Activated naive CD8-positive, alpha-beta T cell treated with anti-CD3 and anti-CD28 coated beads for 36 hours (primary cell): Measurements from ENCODE around the gene FLYWCH2. TPM values are rescaled to one million over a fixed set of nuclear protein-coding genes. Genes with fewer than 3 reads are reported as not detected.
"Not testable (repeated sequence)": the region's sequence is repeated elsewhere in the genome, so short reads cannot be mapped to it uniquely, and the experiment has no call there.

Experiments
- DNase-seq: peaks from one replicate; pipeline ENCODE4 v3.0.0; 2021
- H3K27ac Mint-ChIP-seq: one replicate; pipeline ENCODE4 v1.8.0; 2022; ENCODE audit warnings: mild to moderate bottlenecking, moderate library complexity, mixed read lengths
- H3K27me3 Mint-ChIP-seq: one replicate; pipeline ENCODE4 v1.8.0; 2022; ENCODE audit warnings: mild to moderate bottlenecking, mixed read lengths
- H3K36me3 Mint-ChIP-seq: one replicate; pipeline ENCODE4 v1.8.0; 2021; ENCODE audit warnings: mild to moderate bottlenecking, mixed read lengths
- H3K4me1 Mint-ChIP-seq: one replicate; pipeline ENCODE4 v1.8.0; 2021; ENCODE audit warnings: mixed read lengths
- H3K4me3 Mint-ChIP-seq: one replicate; pipeline ENCODE4 v1.8.0; 2022; ENCODE audit warnings: mild to moderate bottlenecking, moderate library complexity, mixed read lengths
- H3K9me3 Mint-ChIP-seq: one replicate; pipeline ENCODE4 v1.8.0; 2022; ENCODE audit warnings: mixed read lengths
- total RNA-seq, 2 experiments: library from RNA; stranded (reverse); gene quantifications; one replicate each; pipeline ENCODE4 v1.2.3, GENCODE V29; 2021

The FLYWCH2 gene
- total RNA-seq, 2 experiments from 2014 or later, result 18.0 to 18.3 TPM

GRCh38 chr16:2928796-2929195, 45.8 kb downstream of the FLYWCH2 start:
- Mint-ChIP-seq H3K27me3 (no peaks in the 10 kb centered on the region), H3K36me3 (no peaks in the 10 kb centered on the region), H3K4me3 (no peak overlapping the region), H3K9me3 (no peaks in the 10 kb centered on the region), H3K27ac (no peak overlapping the region), H3K4me1 (peaks cover 4% of the 10 kb centered on the region)
- no peak for DNase-seq

- H3K27ac Mint-ChIP-seq, result no peak overlapping the region
- H3K27me3 Mint-ChIP-seq, result no peaks in the 10 kb centered on the region
- H3K36me3 Mint-ChIP-seq, result peaks cover 2% of the 10 kb centered on the region
- DNase-seq, result no peak
- H3K4me1 Mint-ChIP-seq, result peaks cover 4% of the 10 kb centered on the region
- no peaks in the 10 kb centered on the region for H3K9me3 Mint-ChIP-seq
- no peak overlapping the region for H3K4me3 Mint-ChIP-seq
These were observed 46.7 kb downstream of the FLYWCH2 start for GRCh38 chr16:2929693-2930092.

GRCh38 chr16:2930236-2930635, 47.2 kb downstream of the FLYWCH2 start:
- DNase-seq, result no peak
- H3K27ac Mint-ChIP-seq, result no peak overlapping the region
- peaks cover 3% of the 10 kb centered on the region for H3K36me3 Mint-ChIP-seq
- no peaks in the 10 kb centered on the region for H3K27me3 Mint-ChIP-seq
- peaks cover 4% of the 10 kb centered on the region for H3K4me1 Mint-ChIP-seq
- no peaks in the 10 kb centered on the region for H3K9me3 Mint-ChIP-seq
- no peak overlapping the region for H3K4me3 Mint-ChIP-seq

- not testable (repeated sequence) for H3K4me3 Mint-ChIP-seq, H3K4me1 Mint-ChIP-seq, H3K9me3 Mint-ChIP-seq, DNase-seq, H3K36me3 Mint-ChIP-seq, H3K27ac Mint-ChIP-seq, H3K27me3 Mint-ChIP-seq
These were observed 48.4 kb downstream of the FLYWCH2 start for GRCh38 chr16:2931231-2931914.

- no peaks in the 10 kb centered on the region for H3K4me1 Mint-ChIP-seq
- peaks cover 6% of the 10 kb centered on the region for H3K36me3 Mint-ChIP-seq
- H3K4me3 Mint-ChIP-seq, result no peak overlapping the region
- DNase-seq, result no peak
- H3K27ac Mint-ChIP-seq, result no peak overlapping the region
- H3K27me3 Mint-ChIP-seq, result no peaks in the 10 kb centered on the region
- H3K9me3 Mint-ChIP-seq, result no peaks in the 10 kb centered on the region
These were observed 50.1 kb downstream of the FLYWCH2 start for GRCh38 chr16:2933136-2933535.

- DNase-seq, result no peak
- no peak overlapping the region for H3K27ac Mint-ChIP-seq
- H3K36me3 Mint-ChIP-seq, result peaks cover 8% of the 10 kb centered on the region
- H3K4me3 Mint-ChIP-seq, result no peak overlapping the region
- H3K4me1 Mint-ChIP-seq, result no peaks in the 10 kb centered on the region
- no peaks in the 10 kb centered on the region for H3K27me3 Mint-ChIP-seq
- H3K9me3 Mint-ChIP-seq, result no peaks in the 10 kb centered on the region
These were observed 50.7 kb downstream of the FLYWCH2 start for GRCh38 chr16:2933701-2934100.

- no peak for DNase-seq
- peaks cover 11% of the 10 kb centered on the region for H3K36me3 Mint-ChIP-seq
- no peaks in the 10 kb centered on the region for H3K4me1 Mint-ChIP-seq
- no peak overlapping the region for H3K27ac Mint-ChIP-seq
- H3K27me3 Mint-ChIP-seq, result no peaks in the 10 kb centered on the region
- no peaks in the 10 kb centered on the region for H3K9me3 Mint-ChIP-seq
- H3K4me3 Mint-ChIP-seq, result no peak overlapping the region
These were observed 51.4 kb downstream of the FLYWCH2 start for GRCh38 chr16:2934450-2934849.

GRCh38 chr16:2936436-2937011, 53.5 kb downstream of the FLYWCH2 start:
- Mint-ChIP-seq H3K9me3 (no peaks in the 10 kb centered on the region), H3K4me3 (no peak overlapping the region), H3K36me3 (peaks cover 12% of the 10 kb centered on the region), H3K27me3 (no peaks in the 10 kb centered on the region), H3K27ac (no peak overlapping the region), H3K4me1 (no peaks in the 10 kb centered on the region)
- no peak for DNase-seq

- Mint-ChIP-seq H3K9me3 (no peaks in the 10 kb centered on the region), H3K27ac (no peak overlapping the region), H3K27me3 (no peaks in the 10 kb centered on the region)
These were observed 54.2 kb downstream of the FLYWCH2 start for GRCh38 chr16:2937170-2937569.

GRCh38 chr16:2938206-2938605, 55.2 kb downstream of the FLYWCH2 start:
- Mint-ChIP-seq H3K4me1 (no peaks in the 10 kb centered on the region), H3K27ac (no peak overlapping the region), H3K36me3 (peaks cover 16% of the 10 kb centered on the region), H3K4me3 (no peak overlapping the region), H3K9me3 (no peaks in the 10 kb centered on the region), H3K27me3 (no peaks in the 10 kb centered on the region)
- no peak for DNase-seq

More at GRCh38 chr16:2937170-2937569, 54.2 kb downstream of the FLYWCH2 start:
- peaks cover 14% of the 10 kb centered on the region for H3K36me3 Mint-ChIP-seq
- no peak for DNase-seq
- H3K4me1 Mint-ChIP-seq, result no peaks in the 10 kb centered on the region
- H3K4me3 Mint-ChIP-seq, result no peak overlapping the region

- DNase-seq, result no peak
- Mint-ChIP-seq H3K4me1 (no peaks in the 10 kb centered on the region), H3K27me3 (no peaks in the 10 kb centered on the region), H3K4me3 (no peak overlapping the region), H3K36me3 (peaks cover 13% of the 10 kb centered on the region), H3K27ac (no peak overlapping the region), H3K9me3 (no peaks in the 10 kb centered on the region)
These were observed 57.0 kb downstream of the FLYWCH2 start for GRCh38 chr16:2939968-2940367.

- H3K9me3 Mint-ChIP-seq, result no peaks in the 10 kb centered on the region
- no peak overlapping the region for H3K27ac Mint-ChIP-seq
- peaks cover 9% of the 10 kb centered on the region for H3K36me3 Mint-ChIP-seq
These were observed 59.0 kb downstream of the FLYWCH2 start for GRCh38 chr16:2942045-2942444.

GRCh38 chr16:2943716-2944115, 60.7 kb downstream of the FLYWCH2 start:
- not testable (repeated sequence) for H3K27me3 Mint-ChIP-seq, H3K4me3 Mint-ChIP-seq, H3K27ac Mint-ChIP-seq, H3K9me3 Mint-ChIP-seq, H3K36me3 Mint-ChIP-seq, DNase-seq, H3K4me1 Mint-ChIP-seq

More at GRCh38 chr16:2942045-2942444, 59.0 kb downstream of the FLYWCH2 start:
- Mint-ChIP-seq H3K4me3 (no peak overlapping the region), H3K4me1 (no peaks in the 10 kb centered on the region), H3K27me3 (no peaks in the 10 kb centered on the region)
- no peak for DNase-seq

GRCh38 chr16:2946649-2947048, 63.6 kb downstream of the FLYWCH2 start:
- no peak for DNase-seq
- Mint-ChIP-seq H3K9me3 (no peaks in the 10 kb centered on the region), H3K4me1 (no peaks in the 10 kb centered on the region), H3K27ac (no peak overlapping the region), H3K4me3 (no peak overlapping the region), H3K27me3 (no peaks in the 10 kb centered on the region), H3K36me3 (peaks cover 6% of the 10 kb centered on the region)
